Measurements from ENCODE around the gene NDUFA13.

NDUFA13 gene

DNA sequence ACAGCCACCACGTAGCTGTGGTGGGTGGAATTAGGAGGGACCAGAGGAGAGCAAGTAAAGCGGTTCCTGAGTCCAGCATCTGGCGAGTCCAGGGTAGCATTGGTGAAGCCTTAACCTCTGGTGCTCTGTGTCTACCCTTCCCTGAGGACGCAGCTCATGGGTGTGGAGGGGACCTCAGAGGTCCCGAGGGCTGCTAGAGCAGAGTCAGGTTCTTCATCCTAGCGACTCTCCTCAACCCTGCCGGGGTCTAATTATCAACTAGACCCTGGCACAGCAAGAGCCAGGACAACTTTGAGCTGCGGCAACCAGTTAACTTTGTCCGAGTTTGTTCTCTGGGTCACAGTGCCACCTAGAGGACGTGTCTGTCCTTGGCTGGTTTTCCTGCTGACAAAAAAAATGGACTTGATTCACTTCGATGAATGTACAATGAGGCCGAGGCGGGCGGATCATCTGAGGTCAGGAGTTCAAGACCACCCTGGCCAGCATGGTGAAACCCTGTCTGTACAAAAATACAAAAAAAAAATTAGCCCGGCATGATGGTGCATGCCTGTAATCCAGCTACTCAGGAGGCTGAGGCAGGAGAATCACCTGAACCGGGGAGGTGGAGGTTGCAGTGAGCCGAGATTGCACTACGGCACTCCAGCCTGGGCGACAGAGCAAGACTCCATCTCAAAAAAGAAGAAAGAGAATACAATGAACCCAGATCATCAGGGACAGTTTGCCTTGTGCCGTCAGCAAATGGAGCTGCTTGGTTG lies 25.6 kb upstream of the NDUFA13 start:
- TF ChIP-seq CTCF (IDR thresholded peaks at IDR 0.05; ENCODE audit: low read depth, low read length, missing control alignments) = peak; percentile 75
- H3K4me3 ChIP-seq (ENCODE audit: low read depth, low read length) = no peak overlapping the region
- DNase-seq (ENCODE audit: low read depth) = peak; percentile 64

- no peak for TF ChIP-seq CTCF (IDR thresholded peaks at IDR 0.05; ENCODE audit: low read depth, low read length, missing control alignments)
Measured at GRCh38 chr19:19491321-19492025, 24.6 kb upstream of the NDUFA13 start.

DNA sequence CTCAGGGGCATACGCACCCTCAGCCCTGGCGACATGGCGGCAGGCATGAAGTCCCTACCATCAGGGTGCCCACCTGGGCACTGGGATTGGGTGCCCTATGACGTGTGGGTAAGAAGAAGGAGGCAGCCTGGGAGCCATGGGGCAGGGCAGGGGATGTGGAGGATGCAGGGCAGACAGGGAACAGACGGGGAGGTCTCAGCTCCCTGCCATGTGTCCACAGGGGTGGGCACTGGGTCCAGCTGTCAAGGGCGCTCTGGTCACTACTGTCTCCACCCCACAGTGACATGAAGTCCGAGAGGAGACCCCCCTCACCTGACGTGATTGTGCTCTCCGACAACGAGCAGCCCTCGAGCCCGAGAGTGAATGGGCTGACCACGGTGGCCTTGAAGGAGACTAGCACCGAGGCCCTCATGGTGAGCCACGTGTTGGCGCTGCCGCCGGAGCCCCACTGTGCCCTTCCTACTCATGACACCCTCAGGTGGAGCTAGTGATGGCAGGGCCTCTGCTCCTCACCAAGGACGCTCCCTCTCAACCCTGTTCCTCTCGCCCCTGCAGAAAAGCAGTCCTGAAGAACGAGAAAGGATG lies 23.9 kb upstream of the NDUFA13 start:
- no peak for TF ChIP-seq CTCF (IDR thresholded peaks at IDR 0.05; ENCODE audit: low read depth, low read length, missing control alignments)
- no peak for DNase-seq (ENCODE audit: low read depth)
- H3K4me3 ChIP-seq (ENCODE audit: low read depth, low read length) = no peak overlapping the region

More at GRCh38 chr19:19491321-19492025, 24.6 kb upstream of the NDUFA13 start:
- no peak for DNase-seq (ENCODE audit: low read depth)
- no peak overlapping the region for H3K4me3 ChIP-seq (ENCODE audit: low read depth, low read length)

GRCh38 chr19:19493841-19494546 lies 22.0 kb upstream of the NDUFA13 start:
- TF ChIP-seq CTCF (IDR thresholded peaks at IDR 0.05; ENCODE audit: low read depth, low read length, missing control alignments) = no peak
- DNase-seq (ENCODE audit: low read depth) = no peak
- no peak overlapping the region for H3K4me3 ChIP-seq (ENCODE audit: low read depth, low read length)

- DNase-seq (ENCODE audit: low read depth) = no peak
- no peak for TF ChIP-seq CTCF (IDR thresholded peaks at IDR 0.05; ENCODE audit: low read depth, low read length, missing control alignments)
- no peak overlapping the region for H3K4me3 ChIP-seq (ENCODE audit: low read depth, low read length)
Measured at GRCh38 chr19:19495614-19496603, 20.1 kb upstream of the NDUFA13 start.
